SU-DHL-6 (cell line): Measurements from ENCODE around the gene SCAPER.

Source experiments
- EZH2phosphoT487 ChIP-seq: fragments of 200-600 bp; sonication (generic), shearing (Covaris generic); conservative IDR thresholded peaks from 2 replicates; pipeline ENCODE4 v1.6.1; 2018; ENCODE audit warnings: mild to moderate bottlenecking, antibody characterized with exemption, low read length, moderate library complexity, mixed read lengths
- TF ChIP-seq, protein P1 (sequence below): fragments of 200-600 bp; sonication (generic); IDR thresholded peaks from one replicate; pipeline ENCODE4 v1.5.1; 2017; ENCODE audit warnings: antibody characterized with exemption, mild to moderate bottlenecking, low read length, moderate library complexity; ENCODE audit not compliant: insufficient read depth, poor library complexity, severe bottlenecking

DNA sequence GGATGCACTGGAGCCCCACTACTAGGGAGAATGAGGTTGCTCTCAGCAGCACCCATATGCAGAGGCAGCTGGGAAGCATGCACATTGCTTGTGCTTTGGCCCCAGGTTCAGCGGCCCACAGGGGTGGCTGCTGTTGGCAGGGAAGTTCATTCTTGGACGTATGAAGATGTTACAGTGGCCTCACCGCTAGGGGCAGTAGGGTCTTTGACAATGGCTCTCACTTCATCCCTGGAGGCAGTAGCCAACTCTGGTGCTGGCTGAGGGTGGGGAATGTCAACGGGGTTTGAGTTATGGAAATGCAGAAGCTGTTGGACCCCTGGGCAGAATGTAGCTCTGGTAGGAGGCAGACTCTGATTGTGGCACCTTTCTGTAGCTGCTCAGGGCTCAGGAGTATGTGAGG, 279.9 kb downstream of the SCAPER start:
- TF ChIP-seq, protein P1, sequence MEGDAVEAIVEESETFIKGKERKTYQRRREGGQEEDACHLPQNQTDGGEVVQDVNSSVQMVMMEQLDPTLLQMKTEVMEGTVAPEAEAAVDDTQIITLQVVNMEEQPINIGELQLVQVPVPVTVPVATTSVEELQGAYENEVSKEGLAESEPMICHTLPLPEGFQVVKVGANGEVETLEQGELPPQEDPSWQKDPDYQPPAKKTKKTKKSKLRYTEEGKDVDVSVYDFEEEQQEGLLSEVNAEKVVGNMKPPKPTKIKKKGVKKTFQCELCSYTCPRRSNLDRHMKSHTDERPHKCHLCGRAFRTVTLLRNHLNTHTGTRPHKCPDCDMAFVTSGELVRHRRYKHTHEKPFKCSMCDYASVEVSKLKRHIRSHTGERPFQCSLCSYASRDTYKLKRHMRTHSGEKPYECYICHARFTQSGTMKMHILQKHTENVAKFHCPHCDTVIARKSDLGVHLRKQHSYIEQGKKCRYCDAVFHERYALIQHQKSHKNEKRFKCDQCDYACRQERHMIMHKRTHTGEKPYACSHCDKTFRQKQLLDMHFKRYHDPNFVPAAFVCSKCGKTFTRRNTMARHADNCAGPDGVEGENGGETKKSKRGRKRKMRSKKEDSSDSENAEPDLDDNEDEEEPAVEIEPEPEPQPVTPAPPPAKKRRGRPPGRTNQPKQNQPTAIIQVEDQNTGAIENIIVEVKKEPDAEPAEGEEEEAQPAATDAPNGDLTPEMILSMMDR, result no peak
- TF ChIP-seq EZH2phosphoT487, result no peak
